ENCODE data around the gene FOXP1.

DNA sequence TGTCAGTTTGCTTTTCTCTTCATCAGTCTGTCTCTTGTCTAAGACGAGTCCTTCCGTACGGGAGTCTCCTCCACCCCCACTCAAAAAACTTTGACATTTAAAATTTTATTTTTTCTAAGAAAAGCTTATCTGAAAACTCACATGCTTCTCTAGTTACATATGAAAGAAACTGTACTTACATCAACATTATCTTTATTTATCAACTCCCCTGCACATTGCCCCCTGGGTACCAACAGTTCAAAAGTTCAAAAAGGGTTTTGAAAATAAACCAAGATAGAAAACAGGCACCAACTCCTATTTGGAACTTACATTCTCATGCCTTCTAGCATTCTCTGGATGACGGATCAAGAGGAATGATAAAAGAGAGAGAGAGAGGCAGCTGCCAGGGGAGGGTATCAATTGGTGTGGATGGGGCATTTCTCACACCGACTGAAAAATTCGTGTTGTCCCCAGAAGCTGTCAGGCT, 182.5 kb downstream of the FOXP1 start:
- TF ChIP-seq SP1 (IDR thresholded peaks at IDR 0.05) = no peak
- TF ChIP-seq BHLHE40 (IDR thresholded peaks at IDR 0.05; ENCODE audit: borderline replicate concordance) = no peak
- TF ChIP-seq ZNF384 (IDR thresholded peaks at IDR 0.05) = no peak
- TF ChIP-seq ARNT (IDR thresholded peaks at IDR 0.05) = no peak
- no peak for TF ChIP-seq L3MBTL2 (conservative IDR thresholded peaks at IDR 0.05)
- no peak for TF ChIP-seq ELF4 (IDR thresholded peaks at IDR 0.05)

All from HEK293T (cell line).